Uterus (tissue), 2 donors: ENCODE results near the gene RB1.

Source experiments
- POLR2A ChIP-seq, 2 donors: fragments of 450-650 bp; IDR thresholded peaks; one replicate each; pipeline ENCODE4 v1.6.1; 2016; ENCODE audit warnings: antibody characterized with exemption in 2 of 2, mild to moderate bottlenecking in 1 of 2, moderate library complexity in 1 of 2
- TF ChIP-seq, protein P1 (sequence below), 4 experiments: fragments of 200-600 bp in 2 of 4; fragments of 450-650 bp in 2 of 4; sonication (generic) in 2 of 4; IDR thresholded peaks; one replicate each; pipeline ENCODE4 v1.5.1; 2016 to 2019; ENCODE audit warnings: antibody characterized with exemption in 4 of 4, mild to moderate bottlenecking in 2 of 4, moderate library complexity in 1 of 4

DNA sequence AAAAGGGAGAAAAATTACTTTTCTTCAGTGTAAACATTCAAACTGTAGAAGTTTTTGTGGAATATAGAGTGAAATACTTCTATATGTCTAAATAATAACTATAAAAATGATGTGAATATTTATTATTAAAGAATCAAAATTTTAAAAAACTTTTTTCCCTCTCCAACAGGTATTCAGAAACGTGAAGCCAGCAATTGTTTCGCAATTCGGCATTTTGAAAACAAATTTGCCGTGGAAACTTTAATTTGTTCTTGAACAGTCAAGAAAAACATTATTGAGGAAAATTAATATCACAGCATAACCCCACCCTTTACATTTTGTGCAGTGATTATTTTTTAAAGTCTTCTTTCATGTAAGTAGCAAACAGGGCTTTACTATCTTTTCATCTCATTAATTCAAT, 42.6 kb upstream of the RB1 start:
- TF ChIP-seq, protein P1, sequence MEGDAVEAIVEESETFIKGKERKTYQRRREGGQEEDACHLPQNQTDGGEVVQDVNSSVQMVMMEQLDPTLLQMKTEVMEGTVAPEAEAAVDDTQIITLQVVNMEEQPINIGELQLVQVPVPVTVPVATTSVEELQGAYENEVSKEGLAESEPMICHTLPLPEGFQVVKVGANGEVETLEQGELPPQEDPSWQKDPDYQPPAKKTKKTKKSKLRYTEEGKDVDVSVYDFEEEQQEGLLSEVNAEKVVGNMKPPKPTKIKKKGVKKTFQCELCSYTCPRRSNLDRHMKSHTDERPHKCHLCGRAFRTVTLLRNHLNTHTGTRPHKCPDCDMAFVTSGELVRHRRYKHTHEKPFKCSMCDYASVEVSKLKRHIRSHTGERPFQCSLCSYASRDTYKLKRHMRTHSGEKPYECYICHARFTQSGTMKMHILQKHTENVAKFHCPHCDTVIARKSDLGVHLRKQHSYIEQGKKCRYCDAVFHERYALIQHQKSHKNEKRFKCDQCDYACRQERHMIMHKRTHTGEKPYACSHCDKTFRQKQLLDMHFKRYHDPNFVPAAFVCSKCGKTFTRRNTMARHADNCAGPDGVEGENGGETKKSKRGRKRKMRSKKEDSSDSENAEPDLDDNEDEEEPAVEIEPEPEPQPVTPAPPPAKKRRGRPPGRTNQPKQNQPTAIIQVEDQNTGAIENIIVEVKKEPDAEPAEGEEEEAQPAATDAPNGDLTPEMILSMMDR (IDR thresholded peaks at IDR 0.05): no peak
- no peak for TF ChIP-seq POLR2A (IDR thresholded peaks at IDR 0.05)
